NAMALWA (cell line): ENCODE data around the gene GATA6.
A peak's percentile ranks its signal among the peaks of the same experiment; 100 is the strongest.

Source experiments
- DNase-seq: peaks from one replicate; pipeline ENCODE4 v3.0.0-alpha.2; 2015; ENCODE audit warnings: low spot score

The GATA6 gene

GRCh38 chr18:22166069-22166950 lies 3.1 kb upstream of the GATA6 start:
- DNase-seq = no peak

DNA sequence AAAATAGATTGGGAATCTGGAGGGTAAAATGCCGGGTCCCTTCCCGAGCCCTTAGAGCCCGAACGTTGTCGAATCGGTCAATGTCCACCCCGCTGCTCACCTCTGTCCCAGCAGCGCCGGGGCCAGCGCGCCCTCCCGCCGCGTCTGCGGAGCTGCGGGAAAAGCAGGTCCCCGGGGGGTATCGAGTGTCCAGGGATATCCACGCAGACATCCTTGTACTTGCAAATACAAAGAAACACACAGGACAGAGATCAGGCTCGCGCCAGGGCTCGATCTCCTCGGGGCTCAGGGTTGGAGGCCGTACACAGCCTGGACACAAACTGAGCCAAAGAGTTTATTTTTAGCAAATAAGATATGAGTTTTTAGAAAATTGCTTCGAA lies 2.3 kb upstream of the GATA6 start:
- no peak for DNase-seq

DNA sequence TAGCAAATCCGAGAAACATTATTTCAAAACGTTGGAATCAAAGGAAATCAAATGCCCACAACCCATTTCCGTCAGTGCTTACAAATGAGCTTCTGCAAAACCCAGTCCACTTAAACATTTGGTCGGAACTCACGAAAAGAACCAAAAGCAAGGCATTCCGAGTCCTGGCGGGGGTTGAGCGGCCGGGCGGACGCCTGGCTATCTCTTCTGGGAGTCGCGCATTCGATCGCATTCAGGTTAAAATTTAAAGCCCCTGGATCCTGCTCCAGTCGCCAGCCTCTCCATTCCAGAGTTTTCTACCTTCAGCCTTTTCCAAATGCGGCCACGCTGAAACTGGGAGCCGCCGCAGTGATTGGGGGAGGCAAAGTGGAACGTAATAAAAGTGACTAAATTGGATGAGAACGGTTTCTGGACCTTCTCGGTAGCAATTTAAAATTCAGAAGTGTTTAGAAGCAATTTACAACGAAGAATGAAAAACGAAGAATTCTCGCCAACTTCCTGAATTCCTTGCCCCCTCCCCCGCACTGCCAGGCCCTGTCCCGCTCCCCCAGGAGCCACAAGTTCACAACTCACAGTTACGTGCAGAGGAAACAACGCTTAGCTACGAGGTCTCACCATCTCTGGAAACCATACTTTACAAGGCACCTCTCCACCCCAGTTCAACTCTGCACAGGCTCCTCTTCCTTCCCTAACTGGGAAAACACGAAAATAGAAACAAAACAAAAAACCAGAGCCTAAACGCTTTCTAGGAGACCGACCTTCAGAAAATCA lies 1.7 kb upstream of the GATA6 start:
- DNase-seq = no peak

GRCh38 chr18:22168360-22168921 lies 948 bp upstream of the GATA6 start:
- no peak for DNase-seq

DNA sequence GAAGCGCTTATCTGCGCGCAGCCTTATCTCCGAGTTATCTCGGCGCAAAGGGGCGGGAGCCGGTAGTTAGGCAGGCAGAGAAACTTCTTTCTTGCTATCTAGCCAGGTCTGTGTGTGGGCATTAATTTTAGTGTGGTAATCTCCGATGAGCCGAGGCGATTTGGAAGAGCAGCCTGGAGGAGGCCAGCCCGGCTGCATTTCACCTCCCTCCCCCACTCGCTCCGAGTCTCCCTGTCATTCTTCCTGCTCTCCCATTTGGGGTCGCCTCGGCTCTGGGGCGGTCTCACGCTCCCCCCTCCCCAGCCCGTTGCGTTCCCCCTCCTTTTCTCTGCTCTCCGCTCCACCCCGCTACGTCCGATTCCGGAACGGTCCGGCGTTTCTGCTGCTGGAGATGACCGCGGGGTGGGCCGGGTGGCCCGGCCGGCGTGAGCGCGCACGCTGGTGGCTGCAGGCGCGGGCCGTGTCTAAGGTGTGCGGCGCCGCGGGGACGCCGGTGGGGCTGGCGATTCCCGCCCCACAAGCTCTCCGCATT lies 566 bp downstream of the GATA6 start:
- DNase-seq = no peak

GRCh38 chr18:22170421-22171257 lies 1.2 kb downstream of the GATA6 start:
- DNase-seq = no peak

DNA sequence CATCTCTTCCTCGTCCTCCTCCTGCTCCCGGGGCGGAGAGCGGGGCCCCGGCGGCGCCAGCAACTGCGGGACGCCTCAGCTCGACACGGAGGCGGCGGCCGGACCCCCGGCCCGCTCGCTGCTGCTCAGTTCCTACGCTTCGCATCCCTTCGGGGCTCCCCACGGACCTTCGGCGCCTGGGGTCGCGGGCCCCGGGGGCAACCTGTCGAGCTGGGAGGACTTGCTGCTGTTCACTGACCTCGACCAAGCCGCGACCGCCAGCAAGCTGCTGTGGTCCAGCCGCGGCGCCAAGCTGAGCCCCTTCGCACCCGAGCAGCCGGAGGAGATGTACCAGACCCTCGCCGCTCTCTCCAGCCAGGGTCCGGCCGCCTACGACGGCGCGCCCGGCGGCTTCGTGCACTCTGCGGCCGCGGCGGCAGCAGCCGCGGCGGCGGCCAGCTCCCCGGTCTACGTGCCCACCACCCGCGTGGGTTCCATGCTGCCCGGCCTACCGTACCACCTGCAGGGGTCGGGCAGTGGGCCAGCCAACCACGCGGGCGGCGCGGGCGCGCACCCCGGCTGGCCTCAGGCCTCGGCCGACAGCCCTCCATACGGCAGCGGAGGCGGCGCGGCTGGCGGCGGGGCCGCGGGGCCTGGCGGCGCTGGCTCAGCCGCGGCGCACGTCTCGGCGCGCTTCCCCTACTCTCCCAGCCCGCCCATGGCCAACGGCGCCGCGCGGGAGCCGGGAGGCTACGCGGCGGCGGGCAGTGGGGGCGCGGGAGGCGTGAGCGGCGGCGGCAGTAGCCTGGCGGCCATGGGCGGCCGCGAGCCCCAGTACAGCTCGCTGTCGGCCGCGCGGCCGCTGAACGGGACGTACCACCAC lies 2.1 kb downstream of the GATA6 start:
- no peak for DNase-seq

DNA sequence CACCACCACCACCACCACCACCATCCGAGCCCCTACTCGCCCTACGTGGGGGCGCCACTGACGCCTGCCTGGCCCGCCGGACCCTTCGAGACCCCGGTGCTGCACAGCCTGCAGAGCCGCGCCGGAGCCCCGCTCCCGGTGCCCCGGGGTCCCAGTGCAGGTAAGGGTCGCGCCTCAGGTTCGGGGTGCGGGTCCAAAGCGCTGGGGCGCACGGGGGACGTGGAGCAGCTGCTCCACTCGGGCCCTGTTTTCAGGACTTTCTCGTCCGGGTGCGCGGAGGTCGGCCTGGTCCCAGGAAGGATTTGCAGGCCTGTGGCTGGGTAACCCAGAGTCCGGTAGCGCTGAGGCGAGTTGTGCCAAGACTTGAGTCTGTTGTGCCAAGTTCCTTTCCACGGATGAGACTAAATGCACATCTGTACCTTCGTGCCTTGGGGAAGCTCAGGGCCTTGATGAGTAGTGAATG lies 2.8 kb downstream of the GATA6 start:
- no peak for DNase-seq

- DNase-seq = no peak
Measured at GRCh38 chr18:22172594-22173049, 3.2 kb downstream of the GATA6 start.

DNA sequence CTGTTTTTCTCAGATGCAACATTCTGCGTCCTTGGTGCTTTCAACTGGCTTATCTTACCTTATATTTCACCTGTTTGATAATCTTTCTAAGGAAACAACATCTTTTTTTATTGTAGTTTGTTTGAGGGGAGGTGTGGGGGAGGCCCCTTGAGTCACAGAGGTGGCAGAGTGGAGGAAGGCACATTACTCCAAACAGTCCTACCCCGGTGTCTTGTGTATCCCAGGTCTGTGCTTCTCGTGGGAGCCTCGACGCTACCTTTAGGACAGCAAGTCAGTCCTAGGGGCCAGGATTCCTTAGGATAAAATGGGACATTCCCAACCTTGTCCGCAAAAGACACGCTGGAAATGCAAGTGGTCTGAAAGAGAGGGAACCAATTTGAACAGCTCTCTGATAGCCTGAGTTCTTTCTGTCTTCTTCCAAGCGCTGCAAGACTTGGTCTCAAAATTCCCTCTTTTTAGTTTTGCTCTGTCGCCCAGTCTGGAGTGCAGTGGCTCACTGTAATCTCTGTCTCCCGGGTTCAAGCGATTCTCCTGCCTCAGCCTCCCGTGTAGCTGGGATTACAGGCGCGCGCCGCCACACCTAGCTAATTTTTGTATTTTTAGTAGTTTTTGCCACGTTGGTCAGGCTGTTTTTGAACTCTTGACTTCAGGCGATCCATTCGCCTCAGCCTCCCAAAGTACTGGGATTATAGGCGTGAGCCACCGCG lies 4.0 kb downstream of the GATA6 start:
- no peak for DNase-seq

DNA sequence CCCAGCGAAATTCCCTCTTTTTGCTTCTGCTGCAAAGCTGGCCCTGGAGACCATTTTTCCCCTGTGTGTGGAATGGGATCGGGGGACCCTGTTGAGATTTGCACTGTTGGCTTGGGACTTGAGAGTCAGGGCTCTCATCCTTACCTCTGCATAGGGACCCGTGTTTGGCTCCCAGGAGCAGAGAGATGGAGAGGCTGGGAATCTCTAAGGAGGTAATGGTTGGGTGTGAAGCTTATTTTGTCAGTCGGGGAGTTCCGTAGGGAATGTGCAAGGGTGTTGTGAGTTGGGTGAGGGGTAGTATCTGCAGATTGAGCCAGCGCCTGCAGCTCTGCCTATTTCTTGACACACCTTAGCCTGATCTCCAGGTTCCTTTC lies 4.5 kb downstream of the GATA6 start:
- DNase-seq = no peak

DNA sequence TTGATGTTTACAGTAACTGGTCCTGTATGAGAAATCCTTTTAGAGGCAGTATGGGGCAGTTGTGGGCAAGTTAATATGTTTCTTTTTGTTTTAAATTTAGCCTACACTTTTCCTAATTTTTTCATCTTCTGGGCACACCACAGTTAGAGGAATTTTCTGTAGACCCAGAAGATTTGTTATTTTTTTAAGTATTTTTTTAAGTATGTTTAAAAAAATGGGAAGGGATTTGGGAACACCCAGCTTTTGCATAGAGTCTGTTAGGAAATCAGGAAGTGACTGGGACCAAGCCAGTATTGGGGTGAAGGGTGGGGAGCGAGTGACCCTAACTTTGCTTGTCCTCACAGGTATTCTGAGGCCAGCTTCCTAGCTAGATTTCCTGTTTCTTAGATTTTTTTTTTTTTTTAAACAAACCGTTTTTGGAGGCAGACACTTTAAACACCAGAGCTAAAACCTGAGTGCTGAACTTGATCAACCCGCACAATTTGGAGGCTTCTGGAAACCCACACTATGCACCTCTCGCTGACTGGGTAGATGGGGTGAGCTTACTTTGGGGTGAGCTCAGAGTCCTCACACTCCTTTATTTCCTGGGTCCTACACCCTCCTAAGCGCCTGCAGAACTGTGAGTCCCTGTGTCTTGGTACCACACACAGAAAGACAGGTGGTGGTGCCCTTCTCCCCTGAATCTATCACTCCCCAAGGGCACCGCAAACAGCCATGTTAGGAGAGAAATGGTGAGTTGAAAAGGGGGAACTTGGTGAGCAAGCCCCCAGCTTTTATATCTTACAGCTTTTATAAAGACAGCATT lies 5.2 kb downstream of the GATA6 start:
- peak; percentile 9 for DNase-seq

DNA sequence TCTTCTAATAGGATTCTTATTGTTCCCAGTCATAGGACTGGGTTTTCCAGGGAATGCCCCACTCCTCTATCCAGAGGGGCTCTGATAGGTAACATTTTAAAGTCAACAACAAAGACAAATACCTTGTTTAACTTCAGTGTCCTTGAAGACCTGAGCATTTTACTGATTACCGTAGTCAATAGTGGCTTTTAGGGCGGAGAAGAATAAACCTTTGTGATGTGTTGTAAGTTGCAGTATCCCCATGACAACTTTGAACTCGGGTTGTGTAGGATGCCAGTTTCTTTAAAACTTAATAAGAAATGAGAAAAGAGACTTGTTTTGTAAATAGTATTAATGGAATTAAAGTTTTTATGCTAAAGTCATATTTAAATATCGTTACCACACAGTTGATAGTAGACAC lies 6.0 kb downstream of the GATA6 start:
- no peak for DNase-seq

DNA sequence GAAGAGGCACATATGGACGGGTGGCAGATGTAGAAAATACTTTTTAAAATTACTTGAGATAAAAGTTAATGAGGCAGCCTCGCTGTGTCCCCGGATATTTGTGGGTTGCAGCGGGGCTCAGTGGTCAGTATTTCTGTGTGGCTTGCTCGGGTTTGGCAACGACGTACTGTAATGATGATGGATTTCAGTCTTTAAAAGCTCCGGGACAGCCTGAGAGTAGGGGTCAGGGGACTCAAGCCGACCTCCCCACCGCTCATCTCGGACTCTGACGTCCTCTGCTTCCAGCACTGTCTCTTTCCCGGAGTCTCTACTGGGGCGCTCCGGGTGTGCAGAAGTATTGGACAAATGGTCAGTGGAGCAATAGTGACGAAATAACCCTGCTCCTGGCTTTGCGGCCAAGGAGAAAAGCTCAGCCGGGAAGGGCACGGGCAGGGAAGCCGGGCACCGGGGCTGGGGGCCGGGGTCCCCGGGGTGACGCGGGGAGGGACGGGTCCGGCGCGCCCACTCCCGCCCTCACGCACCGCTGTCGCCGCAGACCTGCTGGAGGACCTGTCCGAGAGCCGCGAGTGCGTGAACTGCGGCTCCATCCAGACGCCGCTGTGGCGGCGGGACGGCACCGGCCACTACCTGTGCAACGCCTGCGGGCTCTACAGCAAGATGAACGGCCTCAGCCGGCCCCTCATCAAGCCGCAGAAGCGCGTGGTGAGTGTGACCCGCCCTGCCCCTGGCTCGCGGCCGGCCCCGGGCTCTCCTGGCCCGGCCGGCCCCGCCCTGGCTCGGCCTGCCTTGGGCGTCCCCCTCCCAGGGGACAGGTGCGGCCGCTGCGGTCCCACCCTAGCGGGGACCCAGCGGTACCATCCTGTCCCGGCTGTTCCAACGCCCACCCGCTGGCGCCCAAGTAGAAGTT lies 7.3 kb downstream of the GATA6 start:
- DNase-seq = no peak

GRCh38 chr18:22177327-22177871 lies 8.0 kb downstream of the GATA6 start:
- DNase-seq = no peak

DNA sequence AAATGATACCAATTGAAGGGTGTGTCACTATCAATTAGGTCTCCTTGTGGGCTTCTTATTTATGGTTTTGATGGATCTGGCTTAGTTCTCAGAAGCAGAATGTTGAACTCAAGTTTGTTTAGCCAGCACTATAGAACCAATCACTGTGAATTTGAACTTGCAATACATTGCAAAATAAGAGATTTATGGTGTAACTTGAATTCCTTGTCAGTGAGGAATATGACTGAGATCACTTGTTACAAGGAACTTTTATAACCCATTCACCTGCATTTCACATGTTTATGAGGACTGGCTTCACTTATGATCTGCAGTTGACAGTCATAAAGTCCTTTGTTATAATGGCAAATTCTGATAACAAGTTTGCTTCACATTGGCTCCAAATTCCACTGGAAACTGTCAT lies 9.8 kb downstream of the GATA6 start:
- no peak for DNase-seq

DNA sequence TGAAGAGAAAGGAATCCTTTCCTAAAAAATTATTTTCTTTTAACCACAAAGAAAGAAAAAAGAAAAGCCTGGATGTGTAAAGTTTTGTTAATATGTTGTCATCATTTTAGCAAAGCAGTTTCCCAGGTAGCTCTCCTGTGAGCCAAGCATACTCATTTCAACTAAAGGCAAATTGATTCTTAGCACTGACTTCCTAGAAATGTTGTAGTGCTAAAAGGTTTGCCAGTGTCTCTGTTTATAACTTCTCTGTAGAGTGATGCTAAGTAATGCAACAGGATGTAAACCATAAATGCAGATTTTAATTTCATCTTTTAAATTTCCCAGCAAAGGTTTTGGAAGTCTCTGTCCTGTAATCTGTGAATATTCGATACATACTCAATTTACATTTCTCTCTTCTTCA lies 10.2 kb downstream of the GATA6 start:
- no peak for DNase-seq

DNA sequence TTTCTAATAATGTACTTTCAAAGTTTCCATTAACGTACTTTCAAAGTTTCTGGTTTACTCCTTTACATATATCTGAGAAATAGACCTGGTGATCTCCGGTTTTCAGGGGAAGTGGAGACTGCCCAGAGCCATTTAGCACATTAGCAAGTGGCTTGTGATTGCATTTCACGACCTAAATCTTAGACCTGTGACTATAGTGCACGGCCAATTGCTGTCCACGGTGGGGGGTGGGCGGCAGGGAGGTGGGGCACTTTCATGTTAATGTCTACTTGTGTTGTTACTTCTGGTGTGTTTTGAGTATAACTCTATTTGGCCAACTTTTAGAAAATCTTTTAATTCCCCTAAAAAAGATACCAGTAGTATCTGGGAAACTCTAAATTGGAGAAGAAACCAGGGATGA lies 11.3 kb downstream of the GATA6 start:
- no peak for DNase-seq
